Measurements from ENCODE around the gene ZNF236.

Gene ZNF236

DNA sequence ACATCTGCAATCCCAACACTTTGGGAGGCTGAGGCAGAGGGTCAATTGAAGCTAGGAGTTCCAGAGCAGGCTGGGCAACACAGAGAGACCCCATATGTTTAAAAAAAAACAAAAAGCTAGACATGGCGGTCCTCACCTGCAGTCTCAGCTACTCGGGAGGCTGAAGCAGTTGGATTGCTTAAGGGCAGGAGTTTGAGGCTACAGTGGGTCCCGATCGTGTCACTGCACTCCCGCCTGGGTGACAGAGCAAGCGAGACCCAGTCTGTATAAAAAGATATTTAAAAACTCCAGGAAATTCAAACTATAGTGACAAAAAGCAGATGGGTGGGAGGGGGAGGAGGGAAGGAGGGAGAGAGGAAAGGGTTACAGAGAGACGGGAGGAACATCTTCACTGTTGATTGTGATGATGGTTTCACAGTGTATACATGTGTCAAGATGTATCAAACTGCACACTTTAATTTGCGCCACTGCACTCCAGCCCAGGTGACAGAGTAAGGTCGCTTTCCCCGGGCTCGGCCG, 942 bp upstream of the ZNF236 start:
- no peak for DNase-seq (ENCODE audit: low read depth in 2 of 2, low spot score in 1 of 2)

GRCh38 chr18:76821875-76822505, 367 bp upstream of the ZNF236 start:
- DNase-seq (ENCODE audit: low read depth in 2 of 2, low spot score in 1 of 2), result peak; percentile 18 to 45

- DNase-seq (ENCODE audit: low read depth in 2 of 2, low spot score in 1 of 2), result no peak
Measured at GRCh38 chr18:76823161-76823538, 793 bp downstream of the ZNF236 start.

DNA sequence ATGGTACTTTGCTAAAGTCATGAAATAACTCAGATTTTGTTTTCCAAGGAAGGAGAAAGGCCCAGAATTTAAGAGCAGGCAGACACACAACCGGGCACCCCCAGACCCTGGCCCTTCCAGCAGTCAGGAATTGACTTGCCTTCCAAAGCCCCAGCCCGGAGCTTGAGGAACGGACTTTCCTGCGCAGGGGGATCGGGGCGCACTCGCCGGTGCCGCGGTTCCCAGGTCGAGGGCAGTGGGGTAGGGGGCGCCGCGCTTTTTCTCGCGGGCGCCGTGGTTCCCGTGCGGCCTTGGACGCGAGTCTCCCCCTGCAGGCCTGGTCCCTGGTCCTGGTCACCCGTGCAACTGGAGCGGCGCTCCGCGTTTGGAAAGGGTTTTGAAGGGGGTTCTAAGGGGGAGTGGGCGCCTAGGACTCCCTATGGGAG, 1.2 kb downstream of the ZNF236 start:
- DNase-seq (ENCODE audit: low read depth in 2 of 2, low spot score in 1 of 2), result no peak

DNA sequence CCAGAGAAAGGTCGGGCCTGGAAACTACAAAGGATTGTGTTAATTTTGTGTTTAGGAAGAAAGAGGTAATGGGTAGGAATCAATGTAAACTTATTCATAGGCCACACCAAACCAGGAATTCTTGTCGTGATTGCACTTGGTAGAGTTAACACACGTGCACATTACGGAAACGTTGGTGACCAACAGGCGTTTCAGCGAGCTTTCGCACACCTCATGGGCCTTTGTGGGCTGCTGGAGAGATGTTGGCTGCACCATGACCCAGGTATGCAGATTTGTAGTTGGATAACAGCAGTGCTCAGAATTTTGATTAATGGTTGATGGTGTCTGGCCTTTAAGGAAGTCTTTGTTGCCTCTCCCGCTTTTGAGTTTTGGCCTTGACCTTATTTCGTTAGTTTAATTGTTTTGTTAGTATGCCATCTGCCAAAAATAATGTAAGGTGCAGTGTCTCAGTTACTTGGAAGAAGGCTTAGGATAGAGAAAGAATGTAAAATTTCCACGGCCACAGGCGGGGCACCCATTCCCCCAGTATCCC, 1.9 kb downstream of the ZNF236 start:
- DNase-seq (ENCODE audit: low read depth in 2 of 2, low spot score in 1 of 2), result no peak

DNA sequence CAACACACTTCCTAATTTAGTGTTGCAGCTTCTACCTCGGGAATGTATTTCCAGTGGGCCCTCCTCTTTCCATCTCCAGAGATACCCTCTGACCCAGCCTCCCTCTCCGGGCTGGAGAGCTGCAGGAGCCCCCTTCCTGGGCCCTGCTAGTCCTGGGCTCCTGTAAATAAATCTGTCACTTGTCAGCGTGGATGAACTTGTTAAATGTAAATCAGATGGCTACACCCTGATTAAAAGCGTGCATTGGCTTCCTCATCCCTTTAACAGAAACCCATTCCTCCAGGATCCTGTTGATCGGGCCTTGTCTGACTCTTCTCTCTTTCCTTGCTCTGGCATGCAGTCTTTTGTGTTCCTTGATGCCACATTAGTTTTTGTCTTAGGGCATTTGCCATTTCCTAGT, 2.4 kb downstream of the ZNF236 start:
- no peak for DNase-seq (ENCODE audit: low read depth in 2 of 2, low spot score in 1 of 2)

DNA sequence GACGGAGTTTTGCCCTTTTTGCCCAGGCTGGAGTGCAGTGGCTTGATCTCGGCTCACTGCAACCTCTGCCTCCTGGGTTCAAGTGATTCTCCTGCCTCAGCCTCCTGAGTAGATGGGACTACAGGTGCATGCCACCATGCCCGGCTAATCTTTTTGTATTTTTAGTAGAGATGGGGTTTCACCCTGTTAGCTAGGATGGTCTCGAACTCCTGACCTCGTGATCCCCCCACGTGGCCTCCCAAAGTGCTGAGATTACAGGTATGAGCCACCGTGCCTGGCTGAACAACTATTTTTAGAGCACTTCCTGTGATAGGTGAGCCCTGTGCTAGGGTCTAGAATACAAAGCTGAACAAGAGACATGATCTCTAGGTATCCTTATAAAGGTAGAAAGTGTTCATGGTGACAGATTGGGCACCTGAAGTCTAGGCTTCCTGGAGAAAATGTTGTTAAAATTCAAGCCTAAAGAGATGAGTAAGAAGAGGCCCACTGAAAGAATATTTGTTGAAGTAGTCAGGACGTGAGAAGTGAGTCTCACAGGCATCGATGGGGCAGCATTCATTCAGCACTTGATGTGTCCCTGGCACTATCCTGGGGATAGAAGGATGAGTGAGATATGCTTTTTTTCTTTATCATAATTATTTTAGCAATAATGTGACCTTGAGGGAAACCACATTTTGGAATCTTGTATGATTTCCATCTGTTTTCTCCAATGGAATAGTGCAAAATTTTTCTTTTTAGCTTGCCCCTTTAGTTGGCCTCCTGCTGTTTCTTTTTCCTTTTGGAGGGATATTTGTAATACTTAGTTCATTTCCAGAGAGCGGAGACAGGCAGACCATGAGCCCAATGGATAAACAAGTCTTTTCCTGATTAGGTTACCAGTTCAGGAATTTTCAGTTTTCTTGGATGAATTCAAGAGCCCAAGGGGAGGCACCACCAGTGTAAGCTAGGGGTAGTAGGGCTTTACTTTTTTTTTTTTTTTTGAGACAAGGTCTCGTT, 5.1 kb downstream of the ZNF236 start:
- DNase-seq (ENCODE audit: low read depth in 2 of 2, low spot score in 1 of 2), result no peak

- no peak for DNase-seq (ENCODE audit: low read depth in 2 of 2, low spot score in 1 of 2)
Measured at GRCh38 chr18:76834379-76834778, 12.0 kb downstream of the ZNF236 start.

GRCh38 chr18:76835380-76835779, 13.0 kb downstream of the ZNF236 start:
- no peak for DNase-seq (ENCODE audit: low read depth in 2 of 2, low spot score in 1 of 2)

DNA sequence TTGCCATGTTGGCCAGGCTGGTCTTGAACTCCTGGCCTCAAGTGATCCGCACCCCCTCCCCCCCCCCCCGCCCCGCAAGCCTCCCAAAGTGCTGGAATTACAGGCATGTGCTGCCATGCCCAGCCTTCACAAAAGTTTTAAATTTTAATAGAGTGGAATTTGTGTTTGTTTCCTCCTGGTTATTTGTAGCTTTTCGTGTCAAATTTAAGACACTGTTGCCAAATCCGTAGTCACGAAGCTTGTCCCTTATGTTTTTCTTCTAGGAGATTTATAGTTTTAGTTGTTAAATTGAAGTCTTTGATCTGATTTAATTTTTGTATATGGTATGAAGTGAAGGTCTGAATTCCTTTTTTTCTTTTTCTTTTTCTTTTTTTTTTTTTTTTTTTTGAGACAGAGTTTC, 14.7 kb downstream of the ZNF236 start:
- no peak for DNase-seq (ENCODE audit: low read depth in 2 of 2, low spot score in 1 of 2)

GRCh38 chr18:76838182-76838581, 15.8 kb downstream of the ZNF236 start:
- DNase-seq (ENCODE audit: low read depth in 2 of 2, low spot score in 1 of 2), result no peak

- DNase-seq (ENCODE audit: low read depth in 2 of 2, low spot score in 1 of 2), result no peak
Measured at GRCh38 chr18:76839086-76839794, 16.9 kb downstream of the ZNF236 start.

GRCh38 chr18:76842837-76843530, 20.6 kb downstream of the ZNF236 start:
- DNase-seq (ENCODE audit: low read depth in 2 of 2, low spot score in 1 of 2), result no peak

- no peak for DNase-seq (ENCODE audit: low read depth in 2 of 2, low spot score in 1 of 2)
Measured at GRCh38 chr18:76844144-76844543, 21.8 kb downstream of the ZNF236 start.

DNA sequence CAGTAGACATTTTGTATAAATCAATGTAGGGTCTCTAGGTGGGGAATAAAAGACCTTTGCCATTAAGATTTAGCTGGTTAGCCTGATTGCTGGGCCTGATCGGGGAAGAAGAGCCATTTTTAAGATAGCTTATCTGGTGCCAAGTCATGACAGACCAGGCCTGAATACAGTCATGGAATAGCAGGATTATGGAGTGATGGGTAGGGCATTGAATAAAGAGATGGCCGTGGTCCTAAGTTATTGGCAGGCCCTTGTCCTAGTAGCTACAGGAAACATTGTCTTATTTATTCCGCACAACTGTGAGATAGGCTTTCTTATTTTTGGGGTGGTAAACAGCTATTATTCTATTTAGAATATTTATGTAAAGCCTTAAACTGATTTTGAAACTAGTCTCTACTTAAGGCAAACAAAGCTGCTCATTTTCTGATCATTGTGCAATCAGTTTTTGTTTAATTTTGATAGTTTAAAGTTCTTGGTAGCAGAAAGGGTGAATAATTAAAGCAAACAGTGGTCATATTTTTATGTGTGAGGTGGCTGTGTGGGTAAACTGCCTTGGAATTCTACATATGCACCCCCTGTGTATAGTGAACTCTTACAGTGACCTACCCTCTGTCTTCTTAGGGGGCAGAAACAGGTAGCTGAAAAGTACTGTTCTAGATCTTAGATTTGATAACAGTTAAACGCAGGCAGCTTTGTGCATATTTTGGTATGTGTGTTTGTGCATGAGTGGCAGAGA, 22.6 kb downstream of the ZNF236 start:
- no peak for DNase-seq (ENCODE audit: low read depth in 2 of 2, low spot score in 1 of 2)

DNA sequence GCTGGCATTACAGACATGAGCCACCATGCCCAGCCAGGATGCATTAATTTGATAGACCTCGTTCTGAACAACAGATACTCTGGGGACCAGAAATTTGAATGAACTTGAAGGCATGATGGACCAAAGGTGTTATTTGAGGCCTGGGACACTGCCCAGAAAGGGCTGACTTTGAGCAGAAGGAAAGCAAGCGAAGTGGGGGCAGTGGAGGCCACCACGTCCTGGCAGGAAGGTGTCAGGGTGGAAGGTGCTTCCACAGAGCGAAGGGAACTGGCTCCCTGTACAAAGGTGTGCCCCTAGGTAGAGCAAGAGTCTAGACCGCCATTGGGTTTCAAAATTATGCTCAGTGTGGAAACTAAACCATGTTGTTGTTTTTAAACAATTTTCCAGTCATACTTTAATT, 23.9 kb downstream of the ZNF236 start:
- DNase-seq (ENCODE audit: low read depth in 2 of 2, low spot score in 1 of 2), result no peak

DNA sequence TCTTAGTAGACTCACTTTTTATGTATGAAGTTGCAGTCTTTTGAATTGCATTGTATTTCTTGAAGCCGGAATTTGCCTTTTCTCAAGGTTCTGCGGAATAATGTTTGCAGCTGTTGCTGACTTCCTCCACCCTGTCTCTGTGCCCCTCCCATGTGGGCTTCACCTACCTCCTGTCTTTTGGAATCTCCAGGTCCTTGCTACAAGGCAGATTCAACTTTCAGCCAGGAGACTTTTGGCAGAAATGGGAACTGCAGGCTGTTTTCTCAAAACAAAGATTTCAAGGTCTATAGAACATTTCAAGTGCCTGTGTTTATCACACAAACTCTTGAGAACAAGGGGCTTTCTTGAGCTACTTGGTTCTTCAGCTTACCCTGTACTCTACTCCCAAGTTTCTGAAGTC, 25.6 kb downstream of the ZNF236 start:
- no peak for DNase-seq (ENCODE audit: low read depth in 2 of 2, low spot score in 1 of 2)

DNA sequence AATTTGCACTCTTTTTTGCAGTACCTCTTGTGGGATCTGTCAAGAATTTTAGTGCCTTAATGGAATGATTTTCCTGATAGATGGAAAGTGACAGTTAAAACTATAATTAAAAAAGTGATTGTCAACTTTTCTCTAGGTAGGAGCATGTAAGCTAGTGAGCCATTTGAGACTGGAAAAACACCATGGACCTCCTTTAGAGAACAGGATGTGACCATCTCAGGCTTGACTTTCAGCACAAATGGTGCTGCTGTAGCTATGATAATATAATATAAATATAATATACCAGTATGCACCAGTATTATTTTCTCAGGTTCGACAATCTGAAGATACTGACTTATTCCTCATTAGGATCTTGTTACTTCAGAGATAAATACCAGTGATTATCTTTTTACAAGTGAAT, 27.8 kb downstream of the ZNF236 start:
- no peak for DNase-seq (ENCODE audit: low read depth in 2 of 2, low spot score in 1 of 2)

GRCh38 chr18:76855594-76855993, 33.2 kb downstream of the ZNF236 start:
- no peak for DNase-seq (ENCODE audit: low read depth in 2 of 2, low spot score in 1 of 2)

DNA sequence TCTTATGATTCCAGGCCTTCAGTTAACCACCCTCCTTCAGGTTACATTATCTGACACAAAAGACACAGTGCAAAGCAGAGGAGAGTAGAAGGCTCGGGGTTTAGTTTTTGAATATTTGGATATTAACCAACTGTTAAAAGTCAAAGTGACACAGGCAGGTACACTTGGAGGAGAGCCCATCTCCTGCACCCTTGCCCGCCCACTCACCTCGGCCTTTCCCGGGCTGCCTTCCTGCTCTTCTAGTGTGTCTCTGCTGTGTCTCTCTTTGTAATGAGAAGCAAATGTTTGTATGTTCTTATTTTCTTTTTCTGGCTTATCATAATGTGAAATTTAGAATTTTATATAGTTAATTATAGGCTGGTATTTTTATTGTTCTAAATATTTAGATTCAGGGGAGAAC, 35.1 kb downstream of the ZNF236 start:
- no peak for DNase-seq (ENCODE audit: low read depth in 2 of 2, low spot score in 1 of 2)

Data from stimulated activated CD8-positive, alpha-beta memory T cell treated with anti-CD3 and anti-CD28 coated beads, Interleukin-4, amount 100 ng/mL, for 1 hour (primary cell).